CD4-positive, alpha-beta T cell (primary cell): ENCODE measurements around the gene QDPR. TPM values are rescaled to one million over a fixed set of nuclear protein-coding genes. Genes with fewer than 3 reads are reported as not detected.

Experiments
- ATAC-seq: fragments of 200-7000 bp; cut with Tn5 transposase; one replicate; pipeline ENCODE4 v1.10.0; 2022; ENCODE audit warnings: mild to moderate bottlenecking; ENCODE audit not compliant: poor library complexity
- CTCF ChIA-PET: fragments of 350-600 bp; sonication (Branson Sonifier 250); formaldehyde crosslinking; loops from one replicate; lab custom pipeline; 2021; ENCODE audit warnings: antibody characterized with exemption, inconsistent platforms; lab: Charles Lee
- POLR2A ChIA-PET: fragments of 350-600 bp; sonication (Branson Sonifier 250); formaldehyde crosslinking; loops from one replicate; lab custom pipeline; 2021; ENCODE audit warnings: antibody characterized with exemption, inconsistent platforms; lab: Charles Lee
- DNase-seq, 14 experiments: peaks; one replicate each; pipeline ENCODE4 v3.0.0-alpha.2; 2013 to 2020; ENCODE audit warnings: mixed read lengths in 2 of 14
- H3K27ac ChIP-seq, 2 donors: one replicate each; pipeline versions ENCODE4 v1.5.1 to v1.7.0; 2013; ENCODE audit warnings: low read length in 2 of 2, low read depth in 1 of 2, mild to moderate bottlenecking in 1 of 2
- H3K27me3 ChIP-seq, 2 experiments: 1 replicate in 1 of 2; 2 replicates in 1 of 2; pipeline versions ENCODE4 v1.6.1 to v1.7.0; 2013; ENCODE audit warnings: low read length in 2 of 2, control low read depth in 1 of 2, mild to moderate bottlenecking in 1 of 2, moderate library complexity in 1 of 2; ENCODE audit not compliant: insufficient read depth in 2 of 2, control insufficient read depth in 1 of 2
- H3K36me3 ChIP-seq: one replicate; pipeline ENCODE4 v1.6.1; 2013; ENCODE audit warnings: low read length, control low read depth; ENCODE audit not compliant: insufficient read depth
- H3K4me1 ChIP-seq: one replicate; pipeline ENCODE4 v1.6.1; 2013; ENCODE audit warnings: low read length, control low read depth; ENCODE audit not compliant: insufficient read depth
- H3K4me3 ChIP-seq: one replicate; pipeline ENCODE4 v1.5.1; 2013; ENCODE audit warnings: mild to moderate bottlenecking, low read length, moderate library complexity
- H3K9me3 ChIP-seq, 2 experiments: 1 replicate in 1 of 2; 2 replicates in 1 of 2; pipeline versions ENCODE4 v1.6.1 to v1.7.0; 2013; ENCODE audit warnings: low read length in 2 of 2, mild to moderate bottlenecking in 2 of 2, control low read depth in 1 of 2, moderate library complexity in 1 of 2; ENCODE audit not compliant: control insufficient read depth in 1 of 2, insufficient read depth in 1 of 2
- H3K27ac Mint-ChIP-seq: one replicate; pipeline ENCODE4 v1.8.0; 2020; ENCODE audit warnings: mixed read lengths
- H3K27me3 Mint-ChIP-seq: one replicate; pipeline ENCODE4 v1.8.0; 2021; ENCODE audit warnings: mixed read lengths
- H3K36me3 Mint-ChIP-seq: one replicate; pipeline ENCODE4 v1.8.0; 2021; ENCODE audit warnings: low read depth, mixed read lengths
- H3K4me1 Mint-ChIP-seq: one replicate; pipeline ENCODE4 v1.8.0; 2021; ENCODE audit warnings: low read depth, mixed read lengths
- H3K4me3 Mint-ChIP-seq: one replicate; pipeline ENCODE4 v1.8.0; 2020; ENCODE audit warnings: mild to moderate bottlenecking, mixed read lengths
- H3K9me3 Mint-ChIP-seq: one replicate; pipeline ENCODE4 v1.8.0; 2020; ENCODE audit warnings: mixed read lengths
- CTCF ChIP-seq: fragments of 200-600 bp; IDR thresholded peaks from one replicate; pipeline ENCODE4 v1.8.0; 2022; ENCODE audit warnings: antibody characterized with exemption, mild to moderate bottlenecking
- intact Hi-C, 2 experiments: fragments of 100-400 bp; cut with DNase I in 1 of 2; cut with micrococcal nuclease in 1 of 2; formaldehyde crosslinking; loops; one replicate each; pipeline versions ENCODE4 v1.15.1 to v1.9.0; 2023 to 2025; cut with DNase I, micrococcal nuclease
- total RNA-seq, 174 experiments: library from RNA in 2 of 174; stranded (reverse) in 2 of 174; gene quantifications; one replicate each; pipeline ENCODE4 v1.2.3 and lab custom pipeline; 2021 to 2026

Gene QDPR
- total RNA-seq, 2 experiments from 2014 or later: 15.3 to 15.7 TPM

GRCh38 chr4:17475481-17475880 is 36.4 kb downstream of the QDPR start:
- H3K9me3 ChIP-seq: no peaks in the 10 kb centered on the region
- peaks cover 3% of the 10 kb centered on the region for H3K36me3 ChIP-seq
- ATAC-seq: no peak
- TF ChIP-seq CTCF: no peak
- H3K4me1 ChIP-seq: peaks cover 3% of the 10 kb centered on the region
- H3K27ac Mint-ChIP-seq: no peak overlapping the region
- POLR2A ChIA-PET: no interaction called here
- peaks cover 5% of the 10 kb centered on the region for H3K36me3 Mint-ChIP-seq
- intact Hi-C loops: no loop called here
- no peaks in the 10 kb centered on the region for H3K4me1 Mint-ChIP-seq
- H3K27me3 ChIP-seq: no peaks in the 10 kb centered on the region
- CTCF ChIA-PET: no interaction called here
- H3K27ac ChIP-seq: no peak overlapping the region
- H3K9me3 Mint-ChIP-seq: no peaks in the 10 kb centered on the region
- no peak overlapping the region for H3K4me3 ChIP-seq
- H3K27me3 Mint-ChIP-seq: no peaks in the 10 kb centered on the region
- no peak for DNase-seq
- no peak overlapping the region for H3K4me3 Mint-ChIP-seq

GRCh38 chr4:17469931-17470674 is 41.8 kb downstream of the QDPR start:
- Histone ChIP-seq H3K27ac (no peak overlapping the region), H3K4me3 (no peak overlapping the region), H3K27me3 (no peaks in the 10 kb centered on the region), H3K4me1 (peaks cover 3% of the 10 kb centered on the region), H3K36me3 (no peaks in the 10 kb centered on the region), H3K9me3 (no peaks in the 10 kb centered on the region)
- CTCF ChIA-PET: interaction anchor here (0.6 kb wide), 1 partner anchor 69 kb away, joined by 4 read pairs; no protein-coding TSS in a partner anchor
- POLR2A ChIA-PET: no interaction called here
- Mint-ChIP-seq H3K4me3 (no peak overlapping the region), H3K9me3 (no peaks in the 10 kb centered on the region), H3K27ac (no peak overlapping the region), H3K36me3 (no peaks in the 10 kb centered on the region), H3K27me3 (no peaks in the 10 kb centered on the region), H3K4me1 (no peaks in the 10 kb centered on the region)
- TF ChIP-seq CTCF: no peak
- intact Hi-C loops: loop anchor here in 1 of 2 experiments (5.0 kb wide), 1 partner anchor 123 kb away; no protein-coding TSS in a partner anchor
- DNase-seq (no peak), ATAC-seq (no peak)

- CTCF ChIA-PET: no interaction called here
- intact Hi-C loops: no loop called here
These were observed 43.2 kb downstream of the QDPR start for GRCh38 chr4:17468619-17469221.

More at GRCh38 chr4:17468619-17469221, 43.2 kb downstream of the QDPR start:
- no peak for ATAC-seq
- DNase-seq: peak in 1 of 14 experiments; percentile 33
- no peaks in the 10 kb centered on the region for H3K36me3 Mint-ChIP-seq
- no peaks in the 10 kb centered on the region for H3K9me3 Mint-ChIP-seq
- H3K4me1 ChIP-seq: peaks cover 3% of the 10 kb centered on the region
- no peak overlapping the region for H3K4me3 ChIP-seq
- no peaks in the 10 kb centered on the region for H3K27me3 ChIP-seq
- H3K27ac ChIP-seq: no peak overlapping the region
- peak; percentile 59 for TF ChIP-seq CTCF
- no peaks in the 10 kb centered on the region for H3K27me3 Mint-ChIP-seq
- no peaks in the 10 kb centered on the region for H3K4me1 Mint-ChIP-seq
- POLR2A ChIA-PET: no interaction called here
- H3K4me3 Mint-ChIP-seq: no peak overlapping the region
- no peaks in the 10 kb centered on the region for H3K36me3 ChIP-seq
- no peak overlapping the region for H3K27ac Mint-ChIP-seq
- no peaks in the 10 kb centered on the region for H3K9me3 ChIP-seq
